22Rv1 (cell line): ENCODE results near the gene TMEM248.

Experiments
- CTCF ChIP-seq: fragments of 450-650 bp; IDR thresholded peaks from 2 replicates; pipeline ENCODE4 v1.5.1; 2017; ENCODE audit warnings: mild to moderate bottlenecking
- ZFX ChIP-seq: fragments of 450-650 bp; IDR thresholded peaks from 2 replicates; pipeline ENCODE4 v1.6.1; 2017; ENCODE audit warnings: antibody characterized with exemption, borderline replicate concordance

DNA sequence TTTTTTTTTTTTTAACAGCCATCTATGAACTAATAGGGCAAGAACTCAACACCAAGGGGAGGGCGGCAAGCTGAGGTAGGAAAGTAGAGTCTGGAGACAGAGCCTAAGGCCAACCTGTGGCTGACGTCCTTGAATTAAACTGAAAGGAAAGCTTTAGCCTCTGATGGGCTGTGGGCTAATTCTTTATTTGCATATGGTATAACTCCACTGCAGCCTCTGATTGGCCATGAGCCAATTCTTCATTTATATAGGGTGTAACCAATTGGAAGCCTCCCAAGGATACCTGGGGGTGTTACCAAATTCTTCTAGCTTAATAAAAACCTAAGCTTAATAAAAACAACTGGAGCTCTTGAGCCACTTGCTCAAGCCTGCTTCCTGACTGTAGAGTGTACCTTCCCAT is 85.9 kb downstream of the TMEM248 start:
- TF ChIP-seq CTCF (no peak), ZFX (no peak)
